Activated CD8-positive, alpha-beta memory T cell treated with anti-CD3 and anti-CD28 coated beads, Interleukin-2, amount 50 U/mL, for 1 hour (primary cell): ENCODE data around the gene CUL1.

Source experiments
- DNase-seq: peaks from one replicate; pipeline ENCODE4 v3.0.0-alpha.2; 2020; ENCODE audit errors: extremely low read depth

Gene CUL1

GRCh38 chr7:148850564-148850963 is 151.9 kb downstream of the CUL1 start:
- no peak for DNase-seq
